GM13977 (cell line): Measurements from ENCODE around the gene IGSF9.

Source experiments
- DNase-seq: peaks from one replicate; pipeline ENCODE4 v3.0.0; 2012; ENCODE audit warnings: low spot score
- in situ Hi-C: fragments of 300-500 bp; cut with MboI; formaldehyde crosslinking; loops from one replicate; pipeline ENCODE4 v1.12.0; 2022; ENCODE audit warnings: low sequenced_read_pairs, low pct_unique_long_range_greater_than_20kb, mixed read lengths, inconsistent platforms; ENCODE audit not compliant: unreplicated experiment
- TF ChIP-seq, protein P1 (sequence below): IDR thresholded peaks from 2 replicates; pipeline ENCODE4 v1.5.1; 2012; ENCODE audit warnings: mild to moderate bottlenecking, control low read depth; ENCODE audit not compliant: insufficient read depth; ENCODE audit errors: extremely low read depth, missing control alignments

Gene IGSF9

DNA sequence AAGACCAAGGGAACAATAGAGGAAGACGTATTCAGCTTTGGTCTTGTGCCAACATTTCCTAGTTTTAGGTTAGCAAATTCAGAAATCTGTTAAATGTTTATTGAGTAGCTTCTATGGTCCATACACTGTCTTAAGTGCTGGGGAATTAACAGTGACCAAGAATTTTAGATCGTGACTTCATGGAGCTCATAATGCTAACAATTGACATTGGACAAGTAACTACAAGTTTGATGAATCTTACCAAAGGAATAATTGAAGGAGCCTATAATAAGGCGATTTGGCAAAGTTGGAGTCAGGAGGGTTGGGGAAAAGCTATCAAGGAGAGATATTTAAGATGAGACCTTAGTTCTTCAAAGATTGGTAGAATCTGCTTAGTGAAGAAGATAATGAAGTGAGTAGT is 10.0 kb upstream of the IGSF9 start:
- DNase-seq, result no peak
- TF ChIP-seq, protein P1, sequence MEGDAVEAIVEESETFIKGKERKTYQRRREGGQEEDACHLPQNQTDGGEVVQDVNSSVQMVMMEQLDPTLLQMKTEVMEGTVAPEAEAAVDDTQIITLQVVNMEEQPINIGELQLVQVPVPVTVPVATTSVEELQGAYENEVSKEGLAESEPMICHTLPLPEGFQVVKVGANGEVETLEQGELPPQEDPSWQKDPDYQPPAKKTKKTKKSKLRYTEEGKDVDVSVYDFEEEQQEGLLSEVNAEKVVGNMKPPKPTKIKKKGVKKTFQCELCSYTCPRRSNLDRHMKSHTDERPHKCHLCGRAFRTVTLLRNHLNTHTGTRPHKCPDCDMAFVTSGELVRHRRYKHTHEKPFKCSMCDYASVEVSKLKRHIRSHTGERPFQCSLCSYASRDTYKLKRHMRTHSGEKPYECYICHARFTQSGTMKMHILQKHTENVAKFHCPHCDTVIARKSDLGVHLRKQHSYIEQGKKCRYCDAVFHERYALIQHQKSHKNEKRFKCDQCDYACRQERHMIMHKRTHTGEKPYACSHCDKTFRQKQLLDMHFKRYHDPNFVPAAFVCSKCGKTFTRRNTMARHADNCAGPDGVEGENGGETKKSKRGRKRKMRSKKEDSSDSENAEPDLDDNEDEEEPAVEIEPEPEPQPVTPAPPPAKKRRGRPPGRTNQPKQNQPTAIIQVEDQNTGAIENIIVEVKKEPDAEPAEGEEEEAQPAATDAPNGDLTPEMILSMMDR, result no peak
- in situ Hi-C loops, result no loop called here

DNA sequence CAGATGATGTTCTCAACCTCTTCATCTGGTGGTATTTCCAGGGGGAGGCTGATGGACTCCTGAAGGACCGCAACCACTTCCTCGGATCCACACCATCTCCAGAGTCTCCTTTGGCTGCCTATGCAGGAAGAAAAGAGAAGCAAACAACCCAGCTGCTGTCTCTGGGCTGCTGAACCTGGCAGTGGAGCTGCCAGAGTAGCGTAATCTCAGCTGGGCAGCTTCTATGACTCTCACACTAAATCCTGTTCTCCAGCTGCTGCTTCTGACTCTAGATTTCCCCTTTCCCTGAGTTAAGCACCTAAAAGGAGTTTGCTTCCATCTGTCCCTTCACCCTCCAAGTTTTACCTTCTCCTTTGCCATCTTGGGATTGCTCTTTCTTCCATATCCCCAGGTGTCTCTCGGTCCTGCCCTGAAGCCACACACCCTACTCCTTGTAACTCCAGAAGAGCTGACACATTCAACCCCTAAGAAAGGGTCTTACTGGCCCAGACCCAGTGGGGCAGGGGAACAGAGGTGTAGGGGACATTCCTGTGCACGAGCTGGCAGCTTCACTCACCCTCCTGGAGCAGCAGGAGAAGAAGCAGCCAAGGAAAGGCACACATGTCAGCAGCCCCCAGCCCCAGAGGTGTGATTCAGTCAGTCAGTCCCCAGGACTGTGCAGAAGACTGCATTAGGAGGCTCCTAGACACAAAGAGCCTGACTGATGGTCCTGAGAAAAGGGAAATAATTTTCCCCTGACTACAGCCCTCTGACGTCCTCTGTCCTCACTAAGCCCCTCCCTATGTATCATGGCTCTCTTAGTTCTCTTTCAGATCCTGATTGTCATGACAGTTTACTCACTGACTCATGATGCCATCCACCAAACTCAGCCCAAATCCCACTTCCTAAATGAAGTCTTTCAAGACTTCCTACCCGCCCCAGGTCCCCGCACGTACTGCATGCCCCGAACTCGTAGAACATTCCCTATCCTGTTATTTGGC is 8.4 kb upstream of the IGSF9 start, which contains the start of gene SLAMF9:
Gene SLAMF9, minus strand, starts transcription at position 702 of the 980 bp plus-strand sequence. Its CDS starts 100 bp downstream, at position 602.
- in situ Hi-C loops, result no loop called here
- TF ChIP-seq, protein P1, result no peak
- DNase-seq, result no peak

DNA sequence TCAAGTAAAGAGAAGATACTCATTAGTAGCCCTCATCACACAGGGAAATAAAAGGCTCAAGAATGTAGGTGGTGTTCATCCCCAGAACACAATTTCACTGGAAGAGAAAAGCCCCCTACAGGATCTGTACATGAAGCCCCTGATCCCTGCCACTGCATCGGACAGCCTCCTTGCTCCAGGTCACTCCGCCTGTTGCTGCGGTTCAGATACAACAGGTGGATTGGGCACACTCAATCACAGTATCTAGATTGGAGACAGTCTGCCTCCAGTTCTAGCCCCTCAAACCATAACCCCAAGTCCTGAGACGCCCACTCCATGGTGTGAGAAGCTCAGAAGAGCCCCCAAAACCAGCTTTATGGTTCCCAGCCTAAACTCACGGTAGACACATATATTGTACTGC is 7.5 kb upstream of the IGSF9 start:
- TF ChIP-seq, protein P1, result no peak
- no peak for DNase-seq
- in situ Hi-C loops, result no loop called here

DNA sequence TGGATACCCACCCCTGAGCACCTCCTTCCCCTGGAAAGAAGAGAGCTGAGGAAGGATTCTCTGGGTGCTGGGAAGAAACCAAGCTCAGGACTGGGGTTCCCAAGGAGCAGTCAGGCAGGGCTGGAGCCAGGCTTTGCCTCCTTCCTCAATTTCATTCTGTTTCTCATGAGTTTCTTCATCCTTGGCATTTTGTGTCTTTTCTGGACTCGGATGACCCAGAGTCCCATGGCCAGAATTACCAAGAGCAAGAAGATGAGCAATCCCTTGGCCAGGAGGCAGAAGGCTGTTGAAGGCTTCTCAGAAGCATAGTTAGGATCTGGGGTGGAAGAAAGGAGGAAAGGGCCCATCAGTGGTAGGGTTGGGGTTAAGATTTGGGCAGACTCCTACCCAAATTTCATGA is 6.1 kb upstream of the IGSF9 start:
- in situ Hi-C loops, result no loop called here
- no peak for DNase-seq
- TF ChIP-seq, protein P1, result no peak

DNA sequence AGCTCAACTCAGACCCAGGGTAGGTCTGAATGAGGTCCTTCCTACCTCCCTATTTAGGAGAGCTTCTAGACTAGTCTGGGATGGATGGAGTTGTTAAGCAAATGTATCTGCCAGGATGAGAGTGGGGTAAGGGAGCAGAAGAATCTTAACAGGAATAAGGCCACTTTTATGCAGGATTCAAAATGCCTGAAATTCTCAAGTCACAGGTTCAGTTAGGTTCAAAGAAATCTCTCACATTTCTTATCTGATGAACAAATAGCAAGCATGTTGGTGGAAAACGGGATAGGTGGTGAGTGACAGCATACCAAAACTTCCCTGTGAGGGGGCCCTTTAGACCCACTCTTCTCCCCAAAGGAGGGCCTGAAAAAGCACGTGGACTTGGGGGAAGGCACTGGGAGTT is 5.6 kb upstream of the IGSF9 start:
- in situ Hi-C loops, result no loop called here
- TF ChIP-seq, protein P1, result no peak
- DNase-seq, result no peak

DNA sequence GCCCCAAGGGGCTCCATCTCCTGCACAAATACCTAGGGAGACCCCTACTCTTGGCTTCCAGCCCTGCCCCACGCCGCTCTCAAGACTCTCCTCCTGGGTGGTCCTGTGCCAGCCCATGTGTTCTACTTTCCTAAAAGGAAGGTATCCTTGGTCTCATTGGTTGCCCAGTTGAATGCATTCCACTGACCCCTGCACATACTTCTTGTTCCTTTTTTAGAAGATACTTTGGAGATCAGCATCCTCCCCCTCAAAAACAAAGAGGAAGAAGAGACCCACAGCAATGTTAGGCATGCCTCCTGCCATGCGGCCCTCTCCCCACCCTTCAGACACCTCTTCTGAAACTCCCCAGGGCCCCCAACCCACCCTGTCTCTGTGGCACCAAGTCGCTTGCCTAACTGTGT is 4.6 kb upstream of the IGSF9 start:
- no peak for DNase-seq
- TF ChIP-seq, protein P1, result no peak
- in situ Hi-C loops, result no loop called here
